DND-41 (cell line): ENCODE data around the gene SPACA5.
"Not testable (repeated sequence)": the region's sequence is repeated elsewhere in the genome, so short reads cannot be mapped to it uniquely, and the experiment has no call there.

Experiments
- ATAC-seq: fragments of 200-7000 bp; cut with Tn5 transposase; 3 replicates; pipeline ENCODE4 v1.9.1; 2021; ENCODE audit warnings: low read depth; ENCODE audit not compliant: insufficient read depth
- DNase-seq: peaks from one replicate; pipeline ENCODE4 v3.0.0-alpha.2; 2020
- H2AFZ ChIP-seq: 2 replicates; pipeline ENCODE4 v1.6.0; 2012; ENCODE audit warnings: low read depth, low read length
- H3K27ac ChIP-seq: 2 replicates; pipeline ENCODE4 v1.5.1; 2012; ENCODE audit warnings: low read length, inconsistent platforms
- H3K27me3 ChIP-seq: fragments of 200-600 bp; sonication (generic); 2 replicates; pipeline ENCODE4 v1.6.0; 2012; ENCODE audit warnings: low read length, mild to moderate bottlenecking, inconsistent platforms; ENCODE audit not compliant: insufficient read depth, poor library complexity
- H3K36me3 ChIP-seq: 2 replicates; pipeline ENCODE4 v1.5.1; 2012; ENCODE audit warnings: low read length, inconsistent platforms; ENCODE audit not compliant: insufficient read depth
- H3K4me1 ChIP-seq: 2 replicates; pipeline ENCODE4 v1.5.1; 2012; ENCODE audit warnings: mild to moderate bottlenecking, low read length; ENCODE audit not compliant: insufficient read depth
- H3K4me2 ChIP-seq: 2 replicates; pipeline ENCODE4 v1.6.0; 2012; ENCODE audit warnings: mild to moderate bottlenecking, moderate library complexity, low read length, inconsistent platforms; ENCODE audit not compliant: insufficient read depth
- H3K4me3 ChIP-seq, 2 experiments: fragments of 200-600 bp in 1 of 2; shearing (Covaris generic) in 1 of 2; 2 replicates each; pipeline ENCODE4 v1.5.1; 2012 to 2016; ENCODE audit warnings: inconsistent platforms in 2 of 2, low read length in 2 of 2, mild to moderate bottlenecking in 2 of 2, low read depth in 1 of 2, moderate library complexity in 1 of 2
- H3K79me2 ChIP-seq: 2 replicates; pipeline ENCODE4 v1.6.0; 2012; ENCODE audit warnings: low read length, inconsistent platforms; ENCODE audit not compliant: insufficient read depth
- H3K9ac ChIP-seq: 2 replicates; pipeline ENCODE4 v1.6.0; 2012; ENCODE audit warnings: low read depth, mild to moderate bottlenecking, inconsistent platforms, low read length, moderate library complexity
- H3K9me3 ChIP-seq: 2 replicates; pipeline ENCODE4 v1.5.1; 2012; ENCODE audit warnings: low read length, moderate library complexity, mild to moderate bottlenecking, inconsistent platforms; ENCODE audit not compliant: insufficient read depth, severe bottlenecking
- H4K20me1 ChIP-seq: 2 replicates; pipeline ENCODE4 v1.6.0; 2012; ENCODE audit warnings: low read length; ENCODE audit not compliant: insufficient read depth
- CTCF ChIP-seq: IDR thresholded peaks from 2 replicates; pipeline ENCODE4 v1.5.1; 2012; ENCODE audit warnings: borderline replicate concordance, low read length, moderate library complexity, mild to moderate bottlenecking; ENCODE audit not compliant: poor library complexity, severe bottlenecking; ENCODE audit errors: extremely low read depth
- EZH2 ChIP-seq: IDR thresholded peaks from 3 replicates; pipeline ENCODE4 v1.6.1; 2012; ENCODE audit warnings: borderline replicate concordance, low read depth, mild to moderate bottlenecking, moderate library complexity, low read length, inconsistent platforms; ENCODE audit not compliant: severe bottlenecking

SPACA5 gene

GRCh38 chrX:48006688-48007087 is at the start of gene SPACA5:
SPACA5 (plus strand) TSS chrX:48006988; CDS start chrX:48007803, 815 bp downstream.
- not testable (repeated sequence) for H3K9ac ChIP-seq, H3K9me3 ChIP-seq, H2AFZ ChIP-seq, H4K20me1 ChIP-seq, H3K4me3 ChIP-seq, H3K27me3 ChIP-seq, H3K36me3 ChIP-seq, DNase-seq, H3K27ac ChIP-seq, ATAC-seq, H3K4me2 ChIP-seq
- Histone ChIP-seq H3K79me2 (peaks cover 19% of the 10 kb centered on the region), H3K4me1 (peaks cover 11% of the 10 kb centered on the region; the same call in 1 of the 2 replicates)

- not testable (repeated sequence) for H3K27ac ChIP-seq, H3K27me3 ChIP-seq, H3K36me3 ChIP-seq, H3K79me2 ChIP-seq, ATAC-seq, H3K9ac ChIP-seq, H4K20me1 ChIP-seq, H3K4me2 ChIP-seq, H3K4me1 ChIP-seq, H2AFZ ChIP-seq, H3K9me3 ChIP-seq, H3K4me3 ChIP-seq, DNase-seq
These were observed 48.6 kb upstream of the SPACA5 start for GRCh38 chrX:47958206-47958605.

- H3K9me3 ChIP-seq = no peaks in the 10 kb centered on the region
- no peak overlapping the region for H2AFZ ChIP-seq
- no peak overlapping the region for H3K4me2 ChIP-seq
- H4K20me1 ChIP-seq = no peaks in the 10 kb centered on the region
- H3K27ac ChIP-seq = no peak overlapping the region
- no peaks in the 10 kb centered on the region for H3K79me2 ChIP-seq
- DNase-seq (peak; percentile 12), ATAC-seq (peak; percentile 64; the same call in 2 of the 3 replicates)
- no peak overlapping the region for H3K9ac ChIP-seq
- no peaks in the 10 kb centered on the region for H3K27me3 ChIP-seq
- no peaks in the 10 kb centered on the region for H3K36me3 ChIP-seq
- H3K4me1 ChIP-seq = no peaks in the 10 kb centered on the region
- peak; percentile 47 for TF ChIP-seq CTCF
- no peak for TF ChIP-seq EZH2
- H3K4me3 ChIP-seq = no peak overlapping the region
These were observed 47.9 kb upstream of the SPACA5 start for GRCh38 chrX:47958761-47959342.

- H3K9ac ChIP-seq = no peak overlapping the region
- DNase-seq = no peak
- H3K79me2 ChIP-seq = no peaks in the 10 kb centered on the region
- no peaks in the 10 kb centered on the region for H3K9me3 ChIP-seq
- no peak overlapping the region for H3K4me2 ChIP-seq
- no peaks in the 10 kb centered on the region for H3K4me1 ChIP-seq
- H3K27me3 ChIP-seq = no peaks in the 10 kb centered on the region
- no peak for ATAC-seq
- H4K20me1 ChIP-seq = no peaks in the 10 kb centered on the region
- H3K4me3 ChIP-seq = no peak overlapping the region
- H3K36me3 ChIP-seq = no peaks in the 10 kb centered on the region
- no peak overlapping the region for H3K27ac ChIP-seq
- TF ChIP-seq EZH2 (no peak), CTCF (no peak)
- no peak overlapping the region for H2AFZ ChIP-seq
These were observed 46.4 kb upstream of the SPACA5 start for GRCh38 chrX:47960406-47960805.

GRCh38 chrX:47961830-47962229 is 45.0 kb upstream of the SPACA5 start:
- not testable (repeated sequence) for H3K36me3 ChIP-seq, H2AFZ ChIP-seq

GRCh38 chrX:47965526-47965925 is 41.3 kb upstream of the SPACA5 start:
- not testable (repeated sequence) for H3K27ac ChIP-seq, H3K4me2 ChIP-seq, ATAC-seq, H3K36me3 ChIP-seq, DNase-seq, H3K9me3 ChIP-seq, H3K4me1 ChIP-seq, H4K20me1 ChIP-seq, H3K27me3 ChIP-seq, H2AFZ ChIP-seq, H3K79me2 ChIP-seq, H3K9ac ChIP-seq, H3K4me3 ChIP-seq

More at GRCh38 chrX:47961830-47962229, 45.0 kb upstream of the SPACA5 start:
- not testable (repeated sequence) for H3K4me2 ChIP-seq, H3K9me3 ChIP-seq, H4K20me1 ChIP-seq, ATAC-seq, H3K4me3 ChIP-seq, H3K79me2 ChIP-seq, DNase-seq, H3K4me1 ChIP-seq, H3K27me3 ChIP-seq, H3K27ac ChIP-seq, H3K9ac ChIP-seq
